Kidney tubule cell (primary cell): ENCODE measurements around the gene HM13.
"Not testable (repeated sequence)": the region's sequence is repeated elsewhere in the genome, so short reads cannot be mapped to it uniquely, and the experiment has no call there.

Source experiments
- DNase-seq: peaks from one replicate; pipeline ENCODE4 v3.0.0-alpha.2; 2018; ENCODE audit warnings: low spot score

Gene HM13, protein sequence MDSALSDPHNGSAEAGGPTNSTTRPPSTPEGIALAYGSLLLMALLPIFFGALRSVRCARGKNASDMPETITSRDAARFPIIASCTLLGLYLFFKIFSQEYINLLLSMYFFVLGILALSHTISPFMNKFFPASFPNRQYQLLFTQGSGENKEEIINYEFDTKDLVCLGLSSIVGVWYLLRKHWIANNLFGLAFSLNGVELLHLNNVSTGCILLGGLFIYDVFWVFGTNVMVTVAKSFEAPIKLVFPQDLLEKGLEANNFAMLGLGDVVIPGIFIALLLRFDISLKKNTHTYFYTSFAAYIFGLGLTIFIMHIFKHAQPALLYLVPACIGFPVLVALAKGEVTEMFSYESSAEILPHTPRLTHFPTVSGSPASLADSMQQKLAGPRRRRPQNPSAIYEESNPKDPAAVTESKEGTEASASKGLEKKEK

GRCh38 chr20:31514154-31515071 is at the start of gene HM13:
TSS of gene HM13 (plus strand) at chr20:31514442. CDS start at chr20:31514552, 110 bp downstream.
- DNase-seq = peak; percentile 93

GRCh38 chr20:31470946-31471345 is 43.3 kb upstream of the HM13 start:
- DNase-seq = not testable (repeated sequence)

DNA sequence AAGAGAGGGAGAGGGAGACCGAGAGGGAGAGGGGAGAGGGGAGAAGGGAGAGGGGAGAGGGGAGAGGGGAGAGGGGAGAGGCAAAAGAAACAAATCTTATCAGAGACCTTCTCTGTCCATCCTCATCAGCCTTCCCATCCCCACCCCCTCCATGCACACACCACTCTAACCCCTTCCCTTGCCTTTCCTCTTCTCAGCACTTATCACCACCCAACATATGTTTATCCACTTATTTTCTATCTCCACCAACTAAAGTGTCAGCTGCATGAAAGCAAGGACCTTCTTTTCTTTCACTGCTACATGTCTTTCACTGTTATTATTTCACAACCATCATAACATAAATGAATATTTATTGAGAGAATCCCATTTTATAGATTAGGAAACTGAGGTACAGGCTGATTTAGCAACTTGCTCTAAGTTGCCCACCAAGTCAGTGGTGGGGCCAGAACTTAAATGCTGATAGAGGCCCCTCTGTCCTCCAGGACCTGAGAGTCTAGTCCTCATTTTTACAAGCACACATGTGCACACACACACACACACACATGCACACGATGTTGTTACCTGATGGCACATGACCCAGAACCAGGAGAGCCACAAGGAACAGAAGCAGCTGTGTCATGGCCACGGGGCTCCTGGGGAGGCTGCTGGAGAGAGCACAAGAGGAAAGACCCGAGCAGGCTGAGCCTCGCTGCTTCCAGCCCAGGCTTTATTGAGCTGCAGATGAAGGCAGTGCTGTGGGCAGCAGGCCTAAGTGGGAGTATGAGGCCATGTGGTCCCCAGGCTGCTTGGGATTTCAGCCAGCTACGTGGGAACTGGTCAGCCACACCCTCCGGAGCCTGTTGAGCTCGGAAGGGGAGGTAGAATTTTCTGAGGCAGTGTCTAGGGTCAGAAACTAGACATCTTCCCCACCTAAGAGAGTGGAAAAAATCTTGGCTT is 41.6 kb upstream of the HM13 start:
- DNase-seq = no peak

DNA sequence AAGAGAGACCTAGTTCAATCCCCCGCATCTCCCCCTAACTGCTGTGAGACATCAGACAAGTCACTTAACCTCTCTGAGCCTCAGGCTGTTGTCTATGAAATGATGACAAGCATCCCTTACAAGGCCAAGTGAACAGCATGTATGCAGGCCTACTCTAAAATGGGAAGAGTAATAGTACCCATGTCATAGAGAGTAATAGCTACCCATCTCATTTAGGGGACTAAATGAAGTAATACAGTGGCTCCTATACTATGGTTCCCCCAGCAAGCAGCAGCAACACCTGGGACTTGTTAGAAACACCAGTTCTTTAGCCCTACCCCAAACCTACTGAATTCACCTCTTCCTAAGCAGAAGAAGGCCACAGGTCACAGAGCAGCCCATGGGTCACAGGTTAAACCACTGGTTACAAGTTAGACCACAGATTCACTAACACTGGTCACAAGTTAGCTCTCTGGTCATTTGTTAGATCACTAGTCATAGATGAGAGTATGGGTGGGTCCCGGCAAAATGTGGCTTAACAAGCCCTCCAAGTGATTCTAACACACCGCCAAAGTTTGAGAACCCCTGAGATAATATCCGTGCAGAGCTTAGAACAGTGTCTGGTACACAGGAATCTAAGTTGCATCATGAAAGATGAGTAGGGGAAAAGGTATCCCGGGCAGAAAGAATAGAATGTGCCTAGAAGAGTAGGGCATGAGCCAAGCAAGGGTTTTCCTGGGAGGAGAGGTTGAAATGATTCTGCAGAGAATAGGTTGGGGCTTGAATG is 40.7 kb upstream of the HM13 start:
- no peak for DNase-seq

GRCh38 chr20:31474097-31474436 is 40.2 kb upstream of the HM13 start:
- DNase-seq = no peak

DNA sequence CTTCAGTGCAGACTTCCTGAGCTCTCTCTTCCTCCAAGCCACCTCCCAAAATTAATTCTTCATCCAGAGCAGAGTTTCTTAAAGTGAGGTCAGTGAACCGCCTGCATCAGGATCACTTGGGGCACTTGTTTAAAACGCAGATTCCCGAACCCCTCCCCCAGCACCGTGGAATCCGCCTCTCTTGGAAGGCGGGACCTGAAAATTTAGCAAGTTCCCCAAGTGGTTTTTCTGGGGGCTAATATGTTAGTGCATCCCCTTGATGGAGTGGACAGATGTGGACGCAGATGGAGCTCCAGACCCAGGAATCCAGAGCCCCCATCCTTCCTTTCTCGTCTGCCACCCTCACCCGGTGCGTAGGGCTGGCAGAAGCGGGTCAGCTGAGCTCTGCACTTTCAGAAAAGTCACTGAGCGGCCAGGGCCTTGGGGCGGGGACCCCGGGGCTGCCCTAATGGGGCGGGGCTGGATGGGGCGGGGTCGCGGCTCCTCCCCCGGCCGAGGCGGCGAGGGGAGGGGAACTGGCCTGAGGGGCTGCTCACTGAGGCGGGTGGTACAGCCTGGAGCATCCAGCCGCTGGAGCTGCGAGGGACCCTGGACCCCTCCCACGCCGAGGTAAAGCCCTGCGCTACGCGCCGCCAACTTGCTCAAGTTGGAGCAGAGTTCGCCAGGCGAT is 39.3 kb upstream of the HM13 start, which contains the start of the genes DEFB124 and REM1:
TSS of gene DEFB124 (minus strand) at position 370 of the 670 bp plus-strand sequence. CDS start 2,114 bp downstream, outside the sequence.
TSS of gene REM1 (plus strand) at position 531 of the 670 bp plus-strand sequence. CDS start 1,158 bp downstream, outside the sequence.
- DNase-seq = no peak

- DNase-seq = no peak
Observed at GRCh38 chr20:31475472-31476293, 38.6 kb upstream of the HM13 start.

DNA sequence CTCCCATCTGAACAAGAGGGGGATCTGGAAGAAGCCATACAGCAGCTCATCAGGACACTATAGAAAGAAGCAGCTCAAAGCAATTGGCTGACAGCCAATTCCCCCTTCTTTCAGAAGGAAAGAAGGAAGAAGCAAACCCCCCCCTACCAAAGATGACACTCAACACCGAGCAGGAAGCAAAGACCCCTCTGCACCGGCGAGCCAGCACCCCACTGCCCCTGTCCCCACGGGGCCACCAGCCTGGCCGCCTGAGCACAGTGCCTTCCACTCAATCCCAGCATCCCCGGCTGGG is 38.0 kb upstream of the HM13 start:
- DNase-seq = no peak

DNA sequence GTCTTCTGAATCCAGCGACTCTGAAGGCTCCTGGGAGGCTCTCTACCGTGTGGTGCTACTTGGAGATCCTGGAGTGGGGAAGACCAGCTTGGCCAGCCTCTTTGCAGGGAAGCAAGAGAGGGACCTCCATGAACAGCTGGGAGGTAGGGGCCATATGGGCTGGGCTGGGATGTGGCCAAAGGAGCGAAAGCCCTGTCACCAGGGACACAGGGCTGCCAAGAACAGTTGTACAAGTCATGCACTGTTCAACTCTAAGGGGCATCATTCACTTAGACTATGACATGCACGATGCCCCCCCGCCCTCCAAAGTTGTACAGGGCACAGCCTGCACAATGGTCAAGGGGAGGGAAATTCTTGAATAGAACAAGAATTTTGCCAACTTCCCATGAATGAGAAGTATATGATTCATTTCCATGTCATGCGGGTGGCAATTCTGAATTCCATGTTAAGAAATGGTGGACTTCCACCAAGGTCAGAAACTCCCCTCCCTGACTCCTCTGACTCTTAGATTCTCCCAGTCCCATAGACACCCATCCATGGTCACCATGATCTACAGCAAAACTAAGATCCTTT is 37.5 kb upstream of the HM13 start:
- no peak for DNase-seq

GRCh38 chr20:31484001-31484400 is 30.2 kb upstream of the HM13 start:
- DNase-seq = no peak

- no peak for DNase-seq
Observed at GRCh38 chr20:31485450-31486339, 28.5 kb upstream of the HM13 start.

- no peak for DNase-seq
Observed at GRCh38 chr20:31488115-31488514, 26.1 kb upstream of the HM13 start.

- DNase-seq = no peak
Observed at GRCh38 chr20:31489152-31489551, 25.1 kb upstream of the HM13 start.

DNA sequence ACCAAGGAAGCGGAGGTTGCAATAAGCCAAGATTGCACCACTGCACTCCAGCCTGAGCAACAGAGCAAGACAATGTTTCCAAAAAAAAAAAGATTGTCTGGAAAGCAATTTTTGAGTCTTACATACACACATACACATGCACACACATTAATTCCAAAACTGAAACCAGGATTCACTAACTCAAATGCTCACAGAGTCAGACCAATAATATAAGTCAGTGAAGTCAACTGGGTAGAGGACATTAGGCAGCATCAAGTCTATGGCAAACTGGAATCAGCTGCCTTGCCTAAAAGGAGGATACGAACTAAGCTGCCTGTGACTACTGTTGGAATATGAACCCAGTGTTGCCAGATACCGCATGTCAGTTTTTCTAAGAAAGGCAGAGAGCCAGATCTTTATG is 23.5 kb upstream of the HM13 start:
- no peak for DNase-seq

DNA sequence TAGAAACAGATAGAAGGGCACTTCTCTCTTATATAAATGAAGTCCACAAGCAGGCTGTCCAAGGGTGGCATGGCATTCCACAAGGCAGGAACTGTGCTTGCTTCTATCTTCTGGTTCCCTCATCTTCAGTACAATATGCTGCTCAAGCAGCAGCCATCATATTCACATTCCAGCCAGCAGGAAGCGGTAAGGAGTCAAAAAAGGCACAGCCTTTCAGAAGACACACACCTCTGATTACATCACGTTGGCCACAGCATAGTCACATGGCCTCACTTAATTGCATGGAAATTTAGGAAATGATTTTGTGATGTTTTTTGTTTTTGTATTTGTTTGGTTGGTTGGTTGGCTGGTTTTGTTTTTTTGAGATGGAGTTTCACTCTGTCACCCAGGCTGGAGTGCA is 20.1 kb upstream of the HM13 start:
- peak; percentile 45 for DNase-seq

DNA sequence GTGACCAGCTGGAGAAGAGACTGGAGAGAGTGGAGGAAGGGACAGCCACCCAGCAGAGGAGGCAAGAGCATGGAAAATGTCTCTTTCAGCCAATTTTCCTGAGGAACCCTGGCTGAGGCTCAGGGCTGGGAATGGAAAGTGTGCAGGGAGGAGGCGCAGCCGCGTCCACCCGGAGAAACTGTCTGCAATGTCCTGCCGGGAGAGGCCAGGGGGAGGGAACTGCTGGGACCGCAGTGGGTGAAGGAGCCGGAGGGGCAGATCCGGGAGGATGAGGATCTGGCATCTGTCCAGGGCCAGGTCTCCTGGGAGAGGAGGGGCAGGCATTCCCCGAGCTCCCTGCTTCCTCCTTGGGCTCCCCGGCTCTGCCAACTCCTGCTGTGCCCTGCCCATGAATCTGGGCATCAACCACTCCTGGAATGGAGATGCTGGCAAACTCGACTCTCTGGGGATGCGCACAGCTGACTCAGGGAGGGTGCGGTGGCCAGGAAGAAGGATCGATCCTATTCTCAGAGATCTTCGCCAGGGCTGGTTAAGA is 17.4 kb upstream of the HM13 start:
- no peak for DNase-seq

GRCh38 chr20:31497838-31498540 is 16.3 kb upstream of the HM13 start:
- DNase-seq = peak; percentile 22
